ENCODE results near the gene COL1A2. TPM values are rescaled to one million over a fixed set of nuclear protein-coding genes. Genes with fewer than 3 reads are reported as not detected.

The COL1A2 gene
- total RNA-seq, 1 experiment from 2014 or later, result 3.0 TPM

GRCh38 chr7:94432281-94432670, 37.6 kb downstream of the COL1A2 start:
- H3K9me3 ChIP-seq (ENCODE audit: control insufficient read depth in 1 of 2, insufficient read depth in 1 of 2, low read depth in 1 of 2, low read length in 2 of 2), result no peaks in the 10 kb centered on the region
- no peak overlapping the region for H3K4me2 ChIP-seq (ENCODE audit: low read length)
- intact Hi-C loops (cut with micrococcal nuclease), result no loop called here
- H3K9ac ChIP-seq (ENCODE audit: low read length), result no peak overlapping the region
- no peaks in the 10 kb centered on the region; the same call in 1 of the 2 replicates for H3K9me2 ChIP-seq (ENCODE audit: insufficient read depth)
- H3K79me2 ChIP-seq (ENCODE audit: insufficient read depth, low read length), result no peaks in the 10 kb centered on the region
- ChIA-PET RAD21 (ENCODE audit: low non-redundant PET in 1 of 2, low total read pairs in 2 of 2, uncharacterized antibody in 2 of 2, unreplicated experiment in 2 of 2) (no interaction called here), POLR2A (no interaction called here), CTCF (no interaction called here)
- no peaks in the 10 kb centered on the region for H3K36me3 ChIP-seq (ENCODE audit: control insufficient read depth in 1 of 2, insufficient read depth in 2 of 2, low read length in 2 of 2)
- no TSS peak for BruUV-seq (replicated peaks)
- ATAC-seq (no peak), DNase-seq (ENCODE audit: low read depth, low spot score) (no peak)
- H3K27ac ChIP-seq (ENCODE audit: low read depth, low read length), result no peak overlapping the region
- H2AFZ ChIP-seq (ENCODE audit: low read depth, low read length, poor library complexity, severe bottlenecking), result no peak overlapping the region
- TF ChIP-seq SIN3A (IDR thresholded peaks at IDR 0.05; ENCODE audit: low read depth), result no peak
- no peak for TF ChIP-seq ZFX (IDR thresholded peaks at IDR 0.05)
- TF ChIP-seq ZBTB33 (IDR thresholded peaks at IDR 0.05; ENCODE audit: extremely low read depth, insufficient replicate concordance, low read length), result no peak
- no peak for TF ChIP-seq MAX (IDR thresholded peaks at IDR 0.05)
- no peak for TF ChIP-seq EGR1 (IDR thresholded peaks at IDR 0.05; ENCODE audit: low read depth)
- H4K20me1 ChIP-seq (ENCODE audit: insufficient read depth), result no peaks in the 10 kb centered on the region
- H3K4me3 ChIP-seq (replicated peaks in 1 of 2; ENCODE audit: low read depth in 1 of 2, low read length in 2 of 2), result no peak overlapping the region
- H3K4me1 ChIP-seq (ENCODE audit: control insufficient read depth in 1 of 2, insufficient read depth in 2 of 2, low read length in 2 of 2), result 0 out of 4 replicates have a peak, but pooled peaks cover 0 to 3% of the 10 kb centered on the region in 2 experiments
- H3K27me3 ChIP-seq (ENCODE audit: insufficient read depth, low read length), result no peaks in the 10 kb centered on the region

- no peaks in the 10 kb centered on the region for H3K36me3 ChIP-seq (ENCODE audit: control insufficient read depth in 1 of 2, insufficient read depth in 2 of 2, low read length in 2 of 2)
- no peaks in the 10 kb centered on the region for H3K27me3 ChIP-seq (ENCODE audit: insufficient read depth, low read length)
- BruUV-seq (replicated peaks), result no TSS peak
- H3K9me3 ChIP-seq (ENCODE audit: control insufficient read depth in 1 of 2, insufficient read depth in 1 of 2, low read depth in 1 of 2, low read length in 2 of 2), result no peaks in the 10 kb centered on the region
- H3K27ac ChIP-seq (ENCODE audit: low read depth, low read length), result no peak overlapping the region
- DNase-seq (ENCODE audit: low read depth, low spot score), result no peak
- 0 out of 4 replicates have a peak, but pooled peaks cover 0 to 3% of the 10 kb centered on the region in 2 experiments for H3K4me1 ChIP-seq (ENCODE audit: control insufficient read depth in 1 of 2, insufficient read depth in 2 of 2, low read length in 2 of 2)
- H3K4me2 ChIP-seq (ENCODE audit: low read length), result no peak overlapping the region
- no peaks in the 10 kb centered on the region; the same call in 1 of the 2 replicates for H3K9me2 ChIP-seq (ENCODE audit: insufficient read depth)
- POLR2A ChIA-PET, result no interaction called here
- H3K4me3 ChIP-seq (replicated peaks in 1 of 2; ENCODE audit: low read depth in 1 of 2, low read length in 2 of 2), result no peak overlapping the region
- H4K20me1 ChIP-seq (ENCODE audit: insufficient read depth), result no peaks in the 10 kb centered on the region
- RAD21 ChIA-PET (ENCODE audit: low non-redundant PET in 1 of 2, low total read pairs in 2 of 2, uncharacterized antibody in 2 of 2, unreplicated experiment in 2 of 2), result no interaction called here
- CTCF ChIA-PET, result interaction anchor here (0.6 to 1.8 kb wide), 2 partner anchors 144 to 1003 kb away, joined by 3 to 10 read pairs; no protein-coding TSS in a partner anchor
- H3K9ac ChIP-seq (ENCODE audit: low read length), result no peak overlapping the region
- H2AFZ ChIP-seq (ENCODE audit: low read depth, low read length, poor library complexity, severe bottlenecking), result no peak overlapping the region
- intact Hi-C loops (cut with micrococcal nuclease), result no loop called here
- ATAC-seq, result no peak
- H3K79me2 ChIP-seq (ENCODE audit: insufficient read depth, low read length), result no peaks in the 10 kb centered on the region
- TF ChIP-seq SIN3A (IDR thresholded peaks at IDR 0.05; ENCODE audit: low read depth), result no peak
- TF ChIP-seq CTCF (IDR thresholded peaks at IDR 0.05 in 2 of 3, conservative IDR thresholded peaks at IDR 0.05 in 1 of 3; ENCODE audit: borderline replicate concordance in 1 of 3, insufficient read depth in 1 of 3, low read depth in 2 of 3, low read length in 2 of 3), result no peak
- no peak for TF ChIP-seq JUND (IDR thresholded peaks at IDR 0.05)
- TF ChIP-seq POLR2AphosphoS5 (IDR thresholded peaks at IDR 0.05; ENCODE audit: low read depth, low read length), result no peak
- TF ChIP-seq ATF3 (IDR thresholded peaks at IDR 0.05), result no peak
- no peak for TF ChIP-seq CBX3 (IDR thresholded peaks at IDR 0.05; ENCODE audit: low read depth)
- TF ChIP-seq REST (IDR thresholded peaks at IDR 0.05; ENCODE audit: low read depth), result no peak
- TF ChIP-seq SRF (IDR thresholded peaks at IDR 0.05; ENCODE audit: low read depth), result no peak
- no peak for TF ChIP-seq ZNF274 (IDR thresholded peaks at IDR 0.05; ENCODE audit: low read depth, low read length)
- no peak for TF ChIP-seq ZFX (IDR thresholded peaks at IDR 0.05)
Measured at GRCh38 chr7:94432817-94433216, 38.1 kb downstream of the COL1A2 start.

Measured in HCT116 (cell line).